Stromal cell of bone marrow (primary cell): ENCODE measurements around the gene SH2D3A.
"Not testable (repeated sequence)": the region's sequence is repeated elsewhere in the genome, so short reads cannot be mapped to it uniquely, and the experiment has no call there.

Source experiments
- DNase-seq: peaks from one replicate; pipeline ENCODE4 v3.0.0-alpha.2; 2012; ENCODE audit warnings: low read depth

Gene SH2D3A

GRCh38 chr19:6790194-6791128 lies 23.2 kb upstream of the SH2D3A start:
- DNase-seq: no peak

DNA sequence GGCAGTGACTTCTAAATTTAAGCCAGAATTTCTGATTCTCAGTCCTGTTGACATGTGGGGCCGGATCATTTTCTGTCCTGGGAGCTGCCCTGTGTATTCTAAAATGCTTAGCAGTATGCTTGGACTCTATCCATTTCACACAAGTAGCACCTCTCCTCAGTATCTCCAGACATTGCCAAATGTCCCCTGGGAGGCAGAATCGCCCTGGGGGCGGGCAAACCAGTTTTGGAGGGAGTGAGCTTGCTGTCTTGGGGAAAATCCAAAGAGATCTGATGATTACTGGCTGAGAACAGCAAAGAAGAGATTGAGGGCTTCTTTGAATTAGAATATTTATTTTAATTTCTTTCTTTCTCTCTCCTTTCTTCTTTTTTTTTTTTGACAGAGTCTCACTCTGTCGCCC lies 21.7 kb upstream of the SH2D3A start:
- no peak for DNase-seq

- no peak for DNase-seq
Measured at GRCh38 chr19:6787393-6787792, 20.2 kb upstream of the SH2D3A start.

- DNase-seq: no peak
Measured at GRCh38 chr19:6779206-6779605, 12.0 kb upstream of the SH2D3A start.

DNA sequence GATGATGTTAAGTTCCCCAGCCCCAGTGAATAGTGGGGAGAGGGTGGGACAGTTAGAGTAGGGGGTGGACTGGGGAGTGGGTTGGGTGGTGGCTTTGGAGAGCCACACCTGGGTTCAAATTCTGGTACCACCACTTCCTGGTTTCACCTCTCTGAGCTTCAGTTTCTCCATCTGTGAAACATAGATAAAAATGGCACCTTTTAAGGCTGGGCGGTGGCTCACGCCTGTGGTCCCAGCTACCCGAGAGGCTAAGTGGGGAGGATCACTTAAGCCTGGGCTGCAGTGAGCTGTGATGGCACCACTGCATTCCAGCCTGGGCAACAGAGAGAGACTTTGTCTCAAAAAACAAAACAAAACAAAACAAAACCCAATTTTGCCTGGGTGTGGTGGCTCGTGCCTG lies 11.2 kb upstream of the SH2D3A start:
- no peak for DNase-seq

DNA sequence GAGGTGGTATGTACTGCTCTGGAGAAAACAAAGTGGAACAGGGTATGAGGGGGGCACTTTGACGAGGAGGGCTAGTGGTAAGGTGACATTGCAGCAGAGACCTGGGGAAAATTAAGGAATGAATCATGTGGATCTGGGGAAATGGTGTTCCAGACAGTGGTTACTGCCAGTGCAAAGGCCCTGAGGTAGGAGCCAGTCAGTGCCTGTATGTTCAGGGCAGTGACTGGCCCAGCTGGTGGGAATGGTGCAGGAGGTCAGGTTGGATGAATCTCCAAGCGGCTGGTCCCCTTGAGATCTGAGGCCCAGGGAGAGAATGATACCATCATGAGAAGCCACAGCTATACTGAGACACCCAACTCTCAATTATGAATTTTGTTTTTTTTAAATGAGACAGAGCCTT lies 10.2 kb upstream of the SH2D3A start:
- no peak for DNase-seq

- no peak for DNase-seq
Measured at GRCh38 chr19:6776999-6777398, 9.8 kb upstream of the SH2D3A start.

- not testable (repeated sequence) for DNase-seq
Measured at GRCh38 chr19:6776045-6776444, 8.8 kb upstream of the SH2D3A start.

DNA sequence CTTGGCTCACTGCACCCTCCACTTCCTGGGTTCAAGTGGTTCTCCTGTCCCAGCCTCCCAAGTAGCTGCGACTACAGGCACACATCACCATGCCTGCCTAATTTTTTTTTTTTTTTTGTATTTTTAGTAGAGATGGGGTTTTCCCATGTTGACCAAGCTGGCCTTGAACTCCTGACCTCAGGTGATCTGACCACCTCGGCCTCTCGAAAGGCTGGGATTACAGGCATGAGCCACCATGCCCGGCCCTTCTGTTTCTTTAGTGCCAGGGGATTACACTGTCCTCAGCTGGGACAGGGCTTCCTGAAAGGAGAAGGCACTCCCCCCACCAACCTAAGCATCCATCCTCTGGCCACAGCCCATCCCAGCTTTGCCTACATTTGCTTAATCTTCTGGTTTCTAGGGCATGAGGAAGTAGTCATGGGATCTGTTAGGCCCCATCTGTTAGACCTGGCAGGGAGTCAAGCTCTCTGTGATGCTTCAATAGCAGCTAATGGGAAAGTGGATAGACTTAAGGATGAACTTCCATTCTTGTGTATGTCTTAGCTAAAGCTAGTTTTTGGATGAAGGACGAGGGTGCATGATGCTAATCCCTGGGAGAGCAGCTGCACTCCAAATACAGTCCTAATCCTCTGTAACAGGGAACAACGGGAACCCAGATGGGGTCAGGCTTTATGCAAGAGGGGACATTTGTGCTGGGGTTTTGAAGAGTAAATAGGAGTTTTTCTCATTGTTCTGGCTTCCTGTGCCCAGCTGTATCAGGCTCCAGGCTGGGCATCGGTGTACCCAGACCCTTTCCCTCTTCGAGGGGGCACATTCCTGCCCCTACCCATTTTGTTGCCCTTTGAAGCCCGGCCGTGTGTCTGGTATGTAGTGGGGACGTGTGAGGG lies 7.8 kb upstream of the SH2D3A start:
- no peak for DNase-seq

GRCh38 chr19:6773323-6773931 lies 6.2 kb upstream of the SH2D3A start:
- no peak for DNase-seq

DNA sequence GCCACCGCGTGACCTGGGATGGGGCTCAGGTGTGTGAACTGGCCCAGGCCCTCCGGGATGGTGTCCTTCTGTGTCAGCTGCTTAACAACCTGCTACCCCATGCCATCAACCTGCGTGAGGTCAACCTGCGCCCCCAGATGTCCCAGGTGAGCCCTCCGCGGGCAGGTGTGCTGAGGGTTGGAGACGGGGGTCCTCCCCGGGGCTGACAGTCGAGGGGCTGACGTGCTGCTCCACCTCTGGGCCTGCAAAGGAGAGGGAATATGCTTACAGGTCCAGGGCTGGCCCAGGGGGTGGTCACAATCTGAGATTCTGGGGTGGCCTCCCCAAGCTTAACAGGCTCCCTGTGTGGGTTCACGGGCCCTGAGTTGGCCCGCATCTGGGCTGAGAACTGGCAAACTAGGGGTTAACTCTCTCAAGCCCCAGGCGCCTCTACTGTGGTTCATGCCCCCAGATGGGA lies 5.7 kb upstream of the SH2D3A start:
- no peak for DNase-seq

GRCh38 chr19:6772028-6772865 lies 5.0 kb upstream of the SH2D3A start, which contains the start of gene VAV1:
Gene VAV1, plus strand, starts transcription at chr19:6772708. Its CDS starts 100 bp downstream, at chr19:6772808.
- no peak for DNase-seq

DNA sequence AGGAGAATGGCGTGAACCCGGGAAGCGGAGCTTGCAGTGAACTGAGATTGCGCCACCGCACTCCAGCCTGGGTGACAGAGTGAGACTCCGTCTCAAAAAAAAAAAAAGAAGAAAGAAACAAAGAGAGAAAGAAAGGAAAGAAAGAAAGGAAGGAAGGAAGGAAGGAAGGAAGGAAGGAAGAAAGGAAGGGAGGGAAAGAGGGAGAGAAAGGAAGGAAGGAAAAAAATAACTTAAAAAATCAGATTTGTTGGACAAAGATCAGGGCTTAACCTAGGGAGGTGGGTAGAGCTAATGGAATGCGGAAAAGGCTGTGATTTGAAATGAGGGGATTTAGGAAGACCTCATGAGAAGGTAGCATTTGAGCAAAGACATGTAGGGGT lies 4.4 kb upstream of the SH2D3A start:
- DNase-seq: not testable (repeated sequence)

DNA sequence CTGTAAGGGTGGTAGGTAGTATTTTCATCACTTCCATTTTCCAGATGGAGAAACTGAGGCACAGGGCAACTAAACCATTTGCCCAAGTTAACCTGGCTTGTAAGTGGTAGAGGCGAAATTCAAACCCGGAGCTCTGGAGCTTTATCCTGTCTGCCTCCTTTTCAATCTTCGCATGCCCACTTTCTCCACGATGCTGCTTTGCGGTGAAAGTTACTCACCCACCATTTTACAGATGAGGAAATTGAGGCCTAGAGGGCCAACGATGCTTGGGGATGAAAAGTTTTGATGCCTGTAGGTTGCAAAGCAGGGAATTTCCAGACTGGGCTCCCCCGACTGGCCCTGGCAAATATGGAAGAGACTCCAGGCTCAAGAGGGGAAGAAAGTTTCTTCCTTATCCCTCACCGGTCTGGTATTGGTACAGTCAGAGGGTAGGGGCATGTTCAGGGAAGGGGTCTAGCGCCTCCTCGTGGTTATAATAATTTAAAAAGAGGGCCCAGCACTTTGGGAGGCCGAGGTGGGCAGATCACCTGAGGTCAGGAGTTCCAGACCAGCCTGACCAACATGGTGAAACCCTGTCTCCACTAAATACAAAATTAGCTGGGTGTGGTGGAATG lies 1.9 kb upstream of the SH2D3A start:
- no peak for DNase-seq

- DNase-seq: no peak
Measured at GRCh38 chr19:6768236-6768785, 1.1 kb upstream of the SH2D3A start.

- DNase-seq: no peak
Measured at GRCh38 chr19:6767081-6767356, 216 bp downstream of the SH2D3A start.

- no peak for DNase-seq
Measured at GRCh38 chr19:6766357-6767080, 716 bp downstream of the SH2D3A start.

- DNase-seq: no peak
Measured at GRCh38 chr19:6765738-6766356, 1.4 kb downstream of the SH2D3A start.

DNA sequence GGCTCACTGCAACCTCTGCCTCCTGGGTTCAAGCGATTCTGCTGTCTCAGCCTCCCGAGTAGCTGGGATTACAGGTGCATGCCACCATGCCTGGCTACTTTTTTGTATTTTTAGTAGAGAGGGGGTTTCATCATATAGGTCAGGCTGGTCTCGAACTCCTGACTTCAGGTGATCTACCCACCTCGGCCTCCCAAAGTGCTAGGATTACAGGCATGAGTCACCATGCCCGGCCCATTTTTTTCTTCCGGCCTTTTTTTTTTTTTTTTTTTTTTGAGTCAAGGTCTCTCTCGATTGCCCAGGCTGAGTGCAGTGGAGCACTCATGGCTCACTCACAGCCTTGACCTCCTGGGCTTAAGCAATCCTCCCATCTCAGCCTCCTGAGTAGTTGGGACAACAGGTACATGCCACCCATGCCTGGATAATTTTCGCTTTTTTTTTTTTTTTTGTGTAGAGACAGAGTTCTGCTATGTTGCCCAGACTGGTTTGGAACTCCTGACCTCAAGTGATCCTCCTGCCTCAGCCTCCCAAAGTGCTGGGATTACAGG lies 4.9 kb downstream of the SH2D3A start:
- DNase-seq: not testable (repeated sequence)
